Endothelial cell of umbilical vein (primary cell): ENCODE measurements around the gene SLC38A10.

Experiments
- EZH2 ChIP-seq: IDR thresholded peaks from 2 replicates; pipeline ENCODE4 v1.6.1; 2012; ENCODE audit warnings: borderline replicate concordance, low read depth, mild to moderate bottlenecking, moderate library complexity, low read length, inconsistent platforms; ENCODE audit not compliant: severe bottlenecking
- MYC ChIP-seq: IDR thresholded peaks from one replicate; pipeline ENCODE4 v1.6.1; 2011; ENCODE audit warnings: mild to moderate bottlenecking, low read depth, low read length
- POLR2A ChIP-seq: IDR thresholded peaks from 2 replicates; pipeline ENCODE4 v1.6.1; 2012; ENCODE audit warnings: low read depth, mild to moderate bottlenecking, control low read depth, low read length
- POLR2AphosphoS5 ChIP-seq: IDR thresholded peaks from 2 replicates; pipeline ENCODE4 v1.6.1; 2012; ENCODE audit warnings: low read depth, mild to moderate bottlenecking, control low read depth, low read length, moderate library complexity; ENCODE audit not compliant: insufficient read depth
- TF ChIP-seq, protein P1 (sequence below): IDR thresholded peaks from 2 replicates; pipeline ENCODE4 v1.6.1; 2011; ENCODE audit not compliant: insufficient read depth, insufficient read length
- TF ChIP-seq, protein P2 (sequence below), 2 donors: IDR thresholded peaks; 1 replicate in 1 of 2; 2 replicates in 1 of 2; pipeline ENCODE4 v1.5.1; 2011; ENCODE audit warnings: low read length in 2 of 2, mild to moderate bottlenecking in 2 of 2, moderate library complexity in 2 of 2, control low read depth in 1 of 2, inconsistent platforms in 1 of 2, low read depth in 1 of 2; ENCODE audit not compliant: insufficient read depth in 1 of 2; ENCODE audit errors: extremely low read depth in 1 of 2

DNA sequence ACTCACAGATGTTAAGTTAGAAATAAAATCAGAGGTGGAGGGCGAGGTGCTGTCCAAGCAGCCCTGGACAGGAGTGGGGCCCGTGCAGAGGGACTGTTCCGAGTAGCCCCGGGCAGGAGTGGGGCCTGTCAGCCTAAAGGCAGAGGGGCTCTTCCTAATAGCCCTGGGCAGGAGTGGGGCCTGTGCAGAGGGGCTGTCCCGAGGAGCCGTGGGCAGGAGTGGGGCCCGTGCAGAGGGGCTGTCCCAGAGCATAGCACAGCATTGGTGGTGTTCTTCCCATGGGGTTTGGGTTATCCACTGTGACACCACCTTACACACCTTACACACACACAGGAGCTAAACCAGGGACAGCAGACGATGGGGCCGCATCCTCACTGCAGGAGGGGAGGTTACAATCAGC lies 82.7 kb downstream of the SLC38A10 start:
- no peak for TF ChIP-seq EZH2
- no peak for TF ChIP-seq POLR2AphosphoS5
- no peak for TF ChIP-seq MYC
- TF ChIP-seq, protein P1, sequence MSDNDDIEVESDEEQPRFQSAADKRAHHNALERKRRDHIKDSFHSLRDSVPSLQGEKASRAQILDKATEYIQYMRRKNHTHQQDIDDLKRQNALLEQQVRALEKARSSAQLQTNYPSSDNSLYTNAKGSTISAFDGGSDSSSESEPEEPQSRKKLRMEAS = no peak
- TF ChIP-seq, protein P2, sequence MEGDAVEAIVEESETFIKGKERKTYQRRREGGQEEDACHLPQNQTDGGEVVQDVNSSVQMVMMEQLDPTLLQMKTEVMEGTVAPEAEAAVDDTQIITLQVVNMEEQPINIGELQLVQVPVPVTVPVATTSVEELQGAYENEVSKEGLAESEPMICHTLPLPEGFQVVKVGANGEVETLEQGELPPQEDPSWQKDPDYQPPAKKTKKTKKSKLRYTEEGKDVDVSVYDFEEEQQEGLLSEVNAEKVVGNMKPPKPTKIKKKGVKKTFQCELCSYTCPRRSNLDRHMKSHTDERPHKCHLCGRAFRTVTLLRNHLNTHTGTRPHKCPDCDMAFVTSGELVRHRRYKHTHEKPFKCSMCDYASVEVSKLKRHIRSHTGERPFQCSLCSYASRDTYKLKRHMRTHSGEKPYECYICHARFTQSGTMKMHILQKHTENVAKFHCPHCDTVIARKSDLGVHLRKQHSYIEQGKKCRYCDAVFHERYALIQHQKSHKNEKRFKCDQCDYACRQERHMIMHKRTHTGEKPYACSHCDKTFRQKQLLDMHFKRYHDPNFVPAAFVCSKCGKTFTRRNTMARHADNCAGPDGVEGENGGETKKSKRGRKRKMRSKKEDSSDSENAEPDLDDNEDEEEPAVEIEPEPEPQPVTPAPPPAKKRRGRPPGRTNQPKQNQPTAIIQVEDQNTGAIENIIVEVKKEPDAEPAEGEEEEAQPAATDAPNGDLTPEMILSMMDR (IDR thresholded peaks at IDR 0.05; ENCODE audit: extremely low read depth in 1 of 2, insufficient read depth in 1 of 2, low read depth in 1 of 2, low read length in 2 of 2) = no peak
- TF ChIP-seq POLR2A = no peak
